ENCODE results near the gene ARRDC5.
"Not testable (repeated sequence)": the region's sequence is repeated elsewhere in the genome, so short reads cannot be mapped to it uniquely, and the experiment has no call there.

Gene ARRDC5

DNA sequence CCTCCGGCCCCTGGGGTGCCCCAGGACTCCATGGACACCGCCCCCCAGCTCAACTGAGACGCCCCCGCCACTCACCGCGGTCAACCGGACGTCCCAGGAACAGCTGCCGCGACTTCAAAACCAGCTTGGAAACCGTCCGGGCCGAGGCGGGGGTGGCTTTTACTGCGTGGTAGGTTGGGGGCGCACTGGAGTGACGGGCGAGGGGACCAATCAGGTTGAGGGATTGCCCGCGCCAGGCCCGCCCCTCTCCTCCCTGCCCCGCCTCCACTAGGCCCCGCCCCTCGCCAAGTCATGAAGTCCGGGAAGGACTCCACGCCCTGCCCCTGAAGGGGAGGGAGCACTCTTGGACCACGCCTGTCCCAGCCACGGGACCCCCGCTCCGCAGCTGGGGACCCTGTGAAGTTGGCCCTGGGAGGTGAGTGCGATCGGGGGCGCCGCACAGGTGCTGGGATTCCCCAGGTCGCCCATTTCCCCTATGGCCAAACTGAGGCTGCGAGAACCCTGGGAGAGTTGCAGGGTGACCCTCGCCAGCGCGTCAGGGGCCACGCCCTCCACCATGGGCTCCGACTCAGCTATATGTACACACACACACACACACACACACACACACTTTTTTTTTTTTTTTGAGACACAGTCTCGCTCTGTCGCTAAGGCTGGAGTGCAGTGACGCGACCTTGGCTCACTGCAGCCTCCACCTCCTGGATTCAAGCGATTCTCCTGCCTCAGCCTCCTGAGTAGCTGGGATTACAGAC lies 35.0 kb downstream of the ARRDC5 start, which contains the start of gene PLIN3:
Gene PLIN3 (minus strand): TSS at position 134 of the 752 bp plus-strand sequence. CDS start 6,273 bp downstream, outside the sequence.
- DNase-seq = peak; percentile 82

DNA sequence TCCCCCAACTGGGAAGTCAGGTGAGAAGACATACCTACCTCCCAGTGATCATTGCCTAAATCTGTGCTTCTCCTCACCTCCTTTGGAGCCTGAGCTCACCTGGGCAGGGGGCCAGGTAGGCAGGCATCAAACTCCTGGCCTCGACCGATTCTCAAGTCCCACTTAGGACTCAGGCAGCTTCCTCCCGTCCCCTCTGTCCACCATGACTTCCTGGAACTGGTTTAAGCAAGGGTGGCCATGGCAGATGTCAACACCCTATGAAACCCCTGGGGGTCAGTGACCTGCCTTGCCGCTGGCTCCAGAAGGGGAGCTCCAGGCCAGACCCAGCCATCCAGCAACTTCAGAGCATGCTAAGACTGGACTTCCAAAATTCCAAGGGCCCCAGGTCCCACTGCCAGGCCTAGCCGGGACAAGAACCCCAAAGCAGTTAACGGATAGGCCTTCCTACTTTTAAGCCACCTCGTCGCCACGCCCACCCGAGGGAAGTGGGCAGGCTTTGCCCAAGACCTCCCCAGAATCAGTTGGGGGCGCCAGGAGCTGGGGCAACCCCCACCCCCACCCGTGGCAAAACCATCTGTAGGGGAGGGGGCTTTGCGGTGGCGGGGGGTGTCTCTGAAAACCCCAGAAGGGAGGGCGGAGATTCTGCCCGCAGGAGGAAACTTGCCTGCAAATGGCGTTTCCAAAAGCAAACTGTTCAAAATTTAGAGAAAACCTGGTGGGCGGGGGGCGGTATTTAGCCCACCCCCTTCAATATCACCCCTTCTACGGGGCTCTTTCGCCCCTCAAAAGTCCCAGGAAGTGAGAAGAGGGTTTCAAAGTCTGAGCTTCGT lies 35.9 kb downstream of the ARRDC5 start:
- DNase-seq = peak; percentile 43

DNA sequence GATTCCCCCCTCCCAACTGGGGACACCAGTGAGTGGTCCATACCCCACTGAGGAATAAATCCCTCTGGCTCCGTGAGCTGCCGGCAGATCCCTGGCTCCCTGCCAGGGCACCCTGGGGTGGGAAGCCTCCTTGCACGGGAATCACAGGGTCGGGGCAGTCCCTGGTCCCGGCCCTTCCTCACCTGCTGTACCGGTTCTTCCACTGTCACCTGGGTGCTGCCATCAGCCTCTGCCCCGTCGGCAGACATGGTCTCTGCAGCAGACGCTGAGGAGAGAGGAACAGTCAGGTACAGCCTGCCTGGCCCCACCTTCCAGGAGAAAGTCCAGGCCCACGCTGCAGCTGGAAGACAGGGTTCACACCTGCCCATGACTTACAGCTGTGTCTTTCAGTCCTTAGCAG lies 41.5 kb downstream of the ARRDC5 start:
- DNase-seq = no peak

DNA sequence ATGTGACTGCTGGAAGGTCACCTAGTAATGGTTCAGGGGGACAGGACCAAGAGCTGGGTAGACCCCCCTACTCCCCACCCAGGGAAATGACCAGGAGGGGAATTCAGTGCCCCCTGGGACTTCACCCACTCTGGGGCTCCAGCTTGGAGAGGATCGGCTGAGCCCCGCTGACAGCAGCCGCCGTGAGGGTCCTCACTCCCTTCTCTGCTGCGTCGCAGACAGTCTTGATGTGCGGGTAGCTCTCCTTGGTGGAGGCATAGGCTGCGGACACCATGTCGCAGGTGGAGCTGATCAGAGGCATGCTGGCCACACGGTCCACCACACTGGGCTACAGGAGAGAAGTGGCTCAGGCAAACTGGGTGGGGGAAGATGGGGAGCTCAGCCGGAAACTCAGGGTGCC lies 43.0 kb downstream of the ARRDC5 start:
- DNase-seq = no peak

DNA sequence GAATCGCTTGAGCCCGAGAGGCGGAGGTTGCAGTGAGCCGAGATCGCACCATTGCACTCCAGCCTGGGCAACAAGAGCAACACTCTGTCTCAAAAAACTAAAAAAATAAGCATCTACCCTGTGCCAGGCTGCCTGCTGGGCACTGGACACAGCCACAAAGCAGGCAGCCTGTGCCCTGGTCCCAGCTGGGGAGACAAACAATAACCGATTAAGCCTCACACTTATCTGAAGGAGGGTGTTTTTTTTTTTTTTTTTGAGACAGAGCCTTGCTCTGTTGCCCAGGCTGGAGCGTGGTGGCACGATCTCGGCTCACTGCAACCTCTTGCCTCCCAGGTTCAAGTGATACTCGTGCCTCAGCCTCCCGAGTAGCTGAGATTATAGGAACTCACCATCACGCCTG lies 46.2 kb downstream of the ARRDC5 start:
- not testable (repeated sequence) for DNase-seq

DNA sequence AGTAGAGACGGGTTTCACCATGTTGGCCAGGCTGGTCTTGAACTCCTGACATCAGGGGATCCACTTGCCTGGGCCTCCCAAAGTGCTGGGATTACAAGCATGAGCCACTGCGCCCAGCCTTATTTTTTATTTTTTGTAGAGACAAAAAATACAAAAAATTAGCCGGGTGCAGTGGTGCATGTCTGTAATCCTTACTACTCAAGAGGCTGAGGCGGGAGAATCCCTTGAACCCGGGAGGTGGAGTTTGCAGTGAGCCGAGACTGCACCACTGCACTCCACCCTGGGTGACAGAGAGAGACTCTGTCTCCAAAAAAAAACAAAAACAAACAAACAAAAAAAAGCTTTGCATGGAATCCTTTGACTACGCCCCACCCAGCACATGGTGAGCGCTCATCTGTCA lies 49.2 kb downstream of the ARRDC5 start:
- DNase-seq = not testable (repeated sequence)

DNA sequence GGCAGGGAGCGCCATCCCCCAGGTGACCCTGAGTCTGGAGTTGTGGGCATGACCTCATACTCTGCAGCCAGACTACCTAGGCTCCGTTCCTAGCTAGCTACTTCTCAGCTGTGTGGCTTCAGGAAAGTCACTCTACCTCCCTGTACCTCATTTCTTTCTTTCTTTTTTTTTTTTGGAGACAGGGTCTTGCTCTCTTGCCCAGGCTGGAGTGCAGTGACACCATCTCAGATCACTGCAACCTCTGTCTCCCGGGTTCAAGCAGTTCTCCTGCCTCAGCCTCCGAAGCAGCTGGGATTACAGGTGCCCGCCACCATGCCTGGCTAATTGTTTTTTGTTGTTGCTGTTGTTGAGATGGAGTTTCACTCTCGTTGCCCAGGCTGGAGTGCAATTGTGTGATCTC lies 50.2 kb downstream of the ARRDC5 start:
- no peak for DNase-seq

DNA sequence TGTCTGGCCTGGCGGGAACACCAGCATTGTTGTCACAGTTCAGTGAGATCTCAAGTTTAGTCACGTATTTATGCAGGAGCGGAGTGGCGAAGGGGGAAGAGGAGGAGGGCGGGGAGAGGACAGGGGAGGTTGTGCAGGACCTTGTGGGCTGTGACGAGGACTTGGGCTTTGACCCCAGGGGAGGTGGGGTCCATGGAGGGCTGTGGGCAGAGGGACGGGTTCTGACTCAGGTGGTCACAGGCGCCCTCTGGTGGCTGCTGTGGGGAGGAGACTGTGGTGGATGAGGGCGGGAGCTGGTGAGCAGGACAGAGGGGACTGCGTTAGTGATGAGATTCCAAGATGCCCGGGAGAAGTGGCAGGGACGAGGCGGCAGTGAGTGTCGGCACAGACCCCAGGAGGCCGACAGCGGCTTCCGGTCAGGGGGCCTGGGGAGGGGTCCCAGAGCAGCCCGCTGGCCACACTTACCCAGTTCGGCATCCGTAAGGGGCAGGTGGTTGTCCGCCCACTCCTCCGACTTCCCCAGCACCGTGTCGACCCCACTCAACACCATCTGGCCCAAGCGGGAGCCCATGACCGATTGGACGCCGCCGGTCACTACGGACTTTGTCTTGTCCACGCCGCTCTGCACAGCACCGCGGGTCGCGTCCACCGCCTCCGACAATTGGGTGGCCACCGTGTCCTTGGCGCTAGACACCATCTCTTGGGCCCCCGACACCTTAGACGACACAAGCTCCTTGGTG lies 51.0 kb downstream of the ARRDC5 start:
- peak; percentile 31 for DNase-seq

DNA sequence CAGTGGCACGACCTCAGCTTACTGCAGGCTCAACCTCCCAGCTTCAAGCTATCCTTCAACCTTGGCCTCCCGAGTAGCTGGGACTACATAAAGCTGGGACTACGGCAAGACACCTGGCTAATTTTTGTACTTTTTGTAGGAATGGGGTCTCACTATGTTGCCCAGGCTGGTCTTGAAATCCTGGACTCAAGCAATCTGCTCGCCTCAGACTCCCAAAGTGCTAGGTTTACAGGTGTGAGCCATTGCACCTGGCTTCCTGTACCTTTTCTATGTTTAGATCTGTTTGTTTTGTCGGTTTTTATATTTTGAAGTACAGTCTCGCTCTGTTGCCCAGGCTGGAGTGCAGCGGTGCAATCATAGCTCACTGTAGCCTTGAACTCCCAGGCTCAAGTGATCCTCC lies 53.7 kb downstream of the ARRDC5 start:
- no peak for DNase-seq

DNA sequence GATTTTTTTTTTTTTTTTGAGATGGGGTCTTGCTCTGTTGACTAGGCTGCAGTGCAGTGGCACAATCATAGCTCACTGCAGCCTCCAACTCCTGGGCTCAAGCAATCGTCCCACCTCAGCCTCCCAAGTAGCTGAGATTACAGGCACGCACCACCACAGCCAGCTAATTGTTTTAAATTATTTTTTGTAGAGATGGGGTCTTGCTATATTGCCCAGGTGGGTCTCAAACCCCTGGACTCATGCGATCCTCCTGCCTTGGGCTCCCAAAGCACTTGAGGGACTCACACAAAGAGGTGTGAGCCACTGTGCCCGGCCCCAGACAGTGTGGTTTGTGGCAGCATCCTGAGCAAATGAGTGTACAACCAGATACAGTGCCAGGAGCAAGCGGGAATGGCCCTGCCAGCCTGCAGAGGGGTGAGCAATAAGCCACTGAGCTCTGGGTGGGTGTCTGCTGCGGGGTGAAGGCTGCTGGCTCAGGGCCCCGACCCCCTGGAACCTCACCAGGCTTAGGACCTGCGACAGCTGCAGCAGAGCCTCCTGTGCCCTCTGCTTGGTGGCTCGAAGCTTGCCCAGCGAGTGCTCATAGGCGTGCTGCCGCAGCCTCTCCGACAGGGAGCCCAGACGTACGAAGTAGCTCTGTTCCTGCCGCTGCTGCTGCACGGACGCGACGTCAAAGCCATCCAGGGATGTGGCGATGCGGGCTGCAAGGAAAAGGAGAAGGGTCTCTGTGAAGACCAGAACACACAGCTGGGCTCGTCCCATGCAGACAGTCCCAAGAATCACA lies 55.3 kb downstream of the ARRDC5 start:
- DNase-seq = no peak

DNA sequence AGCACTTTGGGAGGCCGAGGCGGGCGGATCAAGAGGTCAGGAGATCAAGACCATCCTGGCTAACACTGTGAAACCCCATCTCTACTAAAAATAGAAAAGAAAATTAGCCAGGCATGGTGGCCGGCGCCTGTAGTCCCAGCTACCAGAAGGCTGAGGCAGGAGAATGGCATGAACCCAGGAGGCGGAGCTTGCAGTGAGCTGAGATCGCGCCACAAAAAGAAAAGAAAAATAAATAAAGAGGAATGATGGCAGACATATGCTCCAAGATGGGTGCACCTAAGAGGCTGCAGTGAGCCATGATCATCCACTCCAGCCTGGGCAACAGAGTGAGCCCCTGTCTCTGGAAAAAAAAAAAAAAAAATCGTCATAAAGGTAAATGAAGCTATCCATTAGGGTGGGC lies 56.7 kb downstream of the ARRDC5 start:
- not testable (repeated sequence) for DNase-seq

DNA sequence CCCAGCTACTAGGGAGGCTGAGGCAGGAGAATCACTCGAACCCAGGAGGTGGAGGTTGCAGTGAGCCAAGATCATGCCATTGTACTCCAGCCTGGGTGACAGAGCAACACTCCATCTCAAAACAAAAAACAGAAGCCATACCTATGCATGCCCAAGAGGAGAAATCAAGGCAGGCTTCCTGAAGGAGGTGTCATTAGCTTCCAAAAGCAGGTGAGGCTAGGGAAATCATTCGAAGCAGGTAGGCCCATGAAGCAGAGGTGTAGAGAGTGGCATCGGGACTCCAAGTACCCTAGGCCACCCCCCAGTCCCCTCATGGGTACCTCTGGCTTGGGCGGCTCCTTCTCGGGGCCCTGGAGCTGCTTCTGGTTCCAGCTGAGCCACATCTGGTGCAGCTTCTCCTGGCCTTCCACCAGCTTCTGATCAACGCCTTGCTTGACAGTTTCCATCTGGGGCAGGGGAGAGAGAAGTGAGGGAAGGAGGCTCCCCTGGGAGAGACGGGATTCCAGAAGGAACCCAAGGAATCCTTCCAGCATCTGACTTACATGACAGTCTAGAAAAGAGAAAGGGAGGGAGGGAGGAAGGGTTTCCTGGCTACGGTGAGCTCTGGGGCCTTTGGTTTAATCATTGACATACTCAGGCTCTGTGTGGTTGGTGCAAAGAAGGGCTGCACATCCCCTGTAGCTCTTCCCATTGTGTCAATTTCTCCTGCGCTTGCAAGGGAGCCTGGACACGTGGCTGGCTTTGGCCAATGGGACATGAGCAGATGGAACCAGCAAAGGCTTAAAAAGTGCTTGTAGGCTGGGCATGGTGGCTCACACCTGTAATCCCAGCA lies 58.1 kb downstream of the ARRDC5 start:
- no peak for DNase-seq

DNA sequence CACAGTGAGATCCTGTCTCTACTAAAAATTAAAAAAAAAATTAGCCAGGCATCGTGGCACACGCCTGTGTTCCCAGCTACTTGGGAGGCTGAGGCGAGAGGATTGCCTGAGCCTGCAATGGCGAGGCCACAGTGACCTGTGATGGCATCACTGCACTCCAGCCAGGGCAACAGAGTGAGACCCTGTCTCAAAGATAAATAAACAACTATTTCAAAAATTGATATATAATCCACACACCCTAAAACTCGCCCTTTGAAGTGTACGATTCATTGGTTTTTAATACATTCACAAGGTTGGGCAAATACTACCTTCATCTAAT lies 59.1 kb downstream of the ARRDC5 start:
- DNase-seq = no peak

All from NCI-H226 (cell line).